Psoas muscle (tissue), 8 donors: ENCODE data around the gene ARHGAP15. TPM values are rescaled to one million over a fixed set of nuclear protein-coding genes. Genes with fewer than 3 reads are reported as not detected.

Experiments used
- ATAC-seq, 4 donors: fragments of 200-7000 bp; cut with Tn5 transposase; one replicate each; pipeline ENCODE4 v1.9.1; 2020; ENCODE audit warnings: moderate library complexity in 3 of 4, mild to moderate bottlenecking in 2 of 4
- DNase-seq, 2 donors: peaks; one replicate each; pipeline ENCODE4 v3.0.0-alpha.2; 2020
- H3K27ac ChIP-seq: fragments of 200-600 bp; one replicate; pipeline ENCODE4 v1.8.0; 2022
- H3K27me3 ChIP-seq, 3 donors: fragments of 200-600 bp in 1 of 3; one replicate each; pipeline versions ENCODE4 v1.6.1 to v1.8.0; 2013 to 2022; ENCODE audit warnings: low read length in 2 of 3, mild to moderate bottlenecking in 2 of 3, moderate library complexity in 1 of 3; ENCODE audit not compliant: insufficient read depth in 3 of 3
- H3K36me3 ChIP-seq, 2 donors: fragments of 200-600 bp in 1 of 2; one replicate each; pipeline versions ENCODE4 v1.6.1 to v1.8.0; 2013 to 2022; ENCODE audit warnings: low read depth in 1 of 2, mild to moderate bottlenecking in 1 of 2, moderate library complexity in 1 of 2; ENCODE audit not compliant: insufficient read depth in 1 of 2
- H3K4me1 ChIP-seq: fragments of 200-600 bp; one replicate; pipeline ENCODE4 v1.8.0; 2022
- H3K4me3 ChIP-seq: fragments of 200-600 bp; one replicate; pipeline ENCODE4 v1.8.0; 2022; ENCODE audit warnings: mild to moderate bottlenecking
- H3K9me3 ChIP-seq: fragments of 200-600 bp; one replicate; pipeline ENCODE4 v1.8.0; 2022
- CTCF ChIP-seq: fragments of 200-600 bp; IDR thresholded peaks from one replicate; pipeline ENCODE4 v1.8.0; 2022; ENCODE audit warnings: antibody characterized with exemption
- WGBS, 3 donors: extraction: QIAGEN DNeasy Blood & Tissue Kit; methylation state at CpG; one replicate each; pipeline versions ENCODE4 v1.1.6 to v1.1.7; 2013; 5-methylcytosine and 5-hydroxymethylcytosine counted together
- intact Hi-C, 2 donors: fragments of 100-400 bp; cut with DNase I; formaldehyde crosslinking; loops; one replicate each; pipeline versions ENCODE4 v1.11.0 to v1.14.2; 2022
- polyA plus RNA-seq, 3 donors: library from polyadenylated mRNA; stranded (reverse); fragments of 200-250 nt; gene quantifications; one replicate each; pipeline ENCODE4 v1.2.3, GENCODE V29; 2013
- total RNA-seq, 4 donors: library from RNA; stranded (reverse); fragmentation: NEBNext Ultra II Directional in 2 of 4; extraction: Animal tissue kit (Norgen Biotek cat#: 25700) in 2 of 4; gene quantifications; one replicate each; pipeline versions ENCODE4 v1.2.1 to v1.2.4, GENCODE V29; 2021 to 2023
- donor health status: healthy with polysubstance abuse.
- donor health status: DM: no; HTN: no; CAD: no; lungs with moderate emphysema.
- donor health status: Bipolar disorder and iron deficiency.
- donor health status: healthy.
- donor health status: DM: yes; HTN: yes; CAD: no.
- donor health status: DM: no; HTN: no; CAD: no.
- donor health status: DM: no; HTN: no; CAD: no.
- donor health status: DM: yes; HTN: yes; CAD: no.

The ARHGAP15 gene
- total and polyA plus RNA-seq, 7 donors, result 0.49 to 3.1 (median 0.95) TPM

DNA sequence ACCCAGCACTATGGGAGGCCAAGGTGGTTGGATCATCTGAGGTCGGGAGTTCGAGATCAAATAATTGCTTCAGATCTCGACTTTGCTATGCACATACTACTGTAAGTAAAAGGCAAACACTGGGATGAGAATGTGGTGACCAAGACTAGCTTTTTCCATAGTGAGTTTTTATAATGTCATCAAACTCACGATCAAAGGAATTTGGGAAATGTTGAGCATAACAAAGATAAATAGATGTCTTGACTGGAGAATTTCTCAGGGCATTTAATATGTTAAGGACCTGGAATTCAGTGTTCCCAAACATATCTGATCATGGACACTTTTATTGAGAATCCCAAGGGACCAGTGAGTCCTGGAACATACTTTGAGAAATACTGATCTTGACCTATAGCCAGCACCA is 205.6 kb downstream of the ARHGAP15 start:
- intact Hi-C loops, result no loop called here
- no peaks in the 10 kb centered on the region for H3K4me1 ChIP-seq
- ATAC-seq (no peak), DNase-seq (no peak)
- TF ChIP-seq CTCF, result no peak
- H3K36me3 ChIP-seq, result no peaks in the 10 kb centered on the region
- H3K4me3 ChIP-seq, result no peak overlapping the region
- no peaks in the 10 kb centered on the region for H3K9me3 ChIP-seq
- 77 to 80% (median 78%) methylated on average over 4 of the region's 4 CpGs for WGBS, 3 donors
- no peak overlapping the region for H3K27ac ChIP-seq
- H3K27me3 ChIP-seq, result no peaks in the 10 kb centered on the region

DNA sequence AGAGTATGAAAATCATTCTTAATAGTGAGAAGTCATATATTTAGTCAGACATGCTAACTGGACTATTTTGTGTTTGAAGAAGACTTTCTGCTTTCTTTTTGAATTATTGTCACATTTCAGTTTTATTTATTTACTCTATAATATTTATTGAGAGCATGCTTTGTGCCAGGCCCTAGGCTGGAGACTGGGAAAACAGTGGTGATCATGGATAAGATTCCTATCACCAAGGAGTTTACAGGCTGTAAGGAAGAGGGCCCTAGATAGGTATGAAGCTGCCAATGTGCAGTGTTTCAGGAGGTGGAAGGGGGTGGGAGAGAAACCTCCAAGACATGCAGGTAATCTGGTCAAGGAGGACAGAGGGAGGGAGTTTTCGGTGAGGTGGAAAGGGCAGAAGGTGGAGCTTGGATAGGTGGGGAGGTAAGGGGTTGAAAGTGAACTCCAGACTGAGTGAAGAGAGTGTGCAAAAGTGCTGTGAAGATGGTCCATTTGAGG is 207.5 kb downstream of the ARHGAP15 start:
- no peak overlapping the region for H3K4me3 ChIP-seq
- WGBS, 3 donors, result 91 to 100% (median 98%) methylated on average over 1 of the region's 1 CpG
- no peaks in the 10 kb centered on the region for H3K36me3 ChIP-seq
- no peaks in the 10 kb centered on the region for H3K27me3 ChIP-seq
- intact Hi-C loops, result no loop called here
- TF ChIP-seq CTCF, result no peak
- no peaks in the 10 kb centered on the region for H3K4me1 ChIP-seq
- ATAC-seq (no peak), DNase-seq (no peak)
- H3K27ac ChIP-seq, result no peak overlapping the region
- no peaks in the 10 kb centered on the region for H3K9me3 ChIP-seq

DNA sequence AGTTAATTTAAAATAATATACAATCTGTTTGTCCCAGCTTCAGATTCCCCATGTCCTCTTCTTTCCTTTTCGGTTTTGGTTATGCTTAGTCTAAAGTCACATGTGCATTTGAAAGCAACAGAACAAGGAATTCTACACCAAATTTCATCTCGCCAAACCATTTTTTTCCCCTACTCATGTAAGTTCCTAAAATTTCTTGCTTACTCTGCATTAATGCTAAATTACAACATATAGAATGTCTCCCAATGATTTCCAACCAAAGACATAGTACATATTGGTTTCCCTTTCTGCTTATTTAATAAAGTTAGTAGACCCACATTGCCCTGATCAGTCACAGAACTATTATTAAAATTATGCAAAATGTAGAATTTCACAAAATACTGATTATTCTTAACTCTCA is 212.3 kb downstream of the ARHGAP15 start:
- no peaks in the 10 kb centered on the region for H3K4me1 ChIP-seq
- H3K27ac ChIP-seq, result no peak overlapping the region
- WGBS, 3 donors, result 96 to 98% (median 97%) methylated on average over 2 of the region's 2 CpGs

DNA sequence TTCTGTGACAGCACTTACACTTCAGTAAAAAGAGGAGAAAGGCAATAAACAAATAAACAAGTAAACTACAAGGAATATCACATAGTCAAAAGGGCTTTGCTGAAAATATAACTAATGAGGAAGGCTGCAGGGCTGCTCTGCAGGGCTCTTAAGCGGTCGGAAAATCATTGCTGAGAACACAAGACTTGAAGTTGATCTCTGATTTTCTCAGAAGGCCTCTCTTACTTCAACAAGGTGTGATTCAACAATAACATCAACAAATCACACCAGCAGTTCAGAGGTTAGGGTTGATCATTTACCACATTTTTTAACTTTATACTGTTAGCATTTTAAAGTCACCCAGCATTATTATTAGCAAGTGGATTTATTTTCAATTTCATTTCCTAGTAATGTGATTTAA is 215.6 kb downstream of the ARHGAP15 start:
- no peaks in the 10 kb centered on the region for H3K36me3 ChIP-seq
- no peaks in the 10 kb centered on the region for H3K4me1 ChIP-seq
- no peak overlapping the region for H3K4me3 ChIP-seq
- DNase-seq (no peak), ATAC-seq (no peak)
- no peak overlapping the region for H3K27ac ChIP-seq
- 91 to 98% (median 94%) methylated on average over 2 of the region's 2 CpGs for WGBS, 3 donors
- intact Hi-C loops, result no loop called here
- H3K27me3 ChIP-seq, result no peaks in the 10 kb centered on the region
- no peaks in the 10 kb centered on the region for H3K9me3 ChIP-seq
- TF ChIP-seq CTCF, result no peak

More for the DNA sequence above, 212.3 kb downstream of the ARHGAP15 start:
- ATAC-seq (no peak), DNase-seq (no peak)
- no peaks in the 10 kb centered on the region for H3K36me3 ChIP-seq
- H3K4me3 ChIP-seq, result no peak overlapping the region
- TF ChIP-seq CTCF, result no peak
- H3K27me3 ChIP-seq, result no peaks in the 10 kb centered on the region
- intact Hi-C loops, result no loop called here
- no peaks in the 10 kb centered on the region for H3K9me3 ChIP-seq
